Ecto neural progenitor cell (in vitro differentiated cells): ENCODE measurements around the gene KATNIP.

Source experiments
- DNase-seq: peaks from one replicate; pipeline ENCODE4 v3.0.0-alpha.2; 2018; ENCODE audit warnings: low spot score

Gene KATNIP

GRCh38 chr16:27585200-27585599 is 35.3 kb downstream of the KATNIP start:
- DNase-seq, result no peak

DNA sequence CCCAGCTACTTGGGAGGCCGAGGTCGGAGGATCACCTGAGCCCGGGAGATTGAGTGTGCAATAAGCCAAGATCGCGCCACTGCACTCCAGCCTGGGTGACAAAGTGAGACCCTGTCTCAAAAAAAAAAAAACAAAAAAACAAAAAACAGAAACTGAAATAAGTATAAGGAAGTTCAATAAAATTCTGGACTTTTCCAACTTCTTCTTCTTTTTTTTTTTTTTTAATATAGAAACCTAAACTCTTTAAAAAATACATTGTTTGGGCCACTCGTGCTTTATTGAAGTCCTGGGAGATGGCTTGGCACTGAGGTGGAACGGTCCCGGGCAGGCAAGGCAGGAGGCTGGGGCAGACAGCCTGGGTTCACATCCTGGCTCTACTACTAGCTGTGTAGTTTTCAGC is 36.8 kb downstream of the KATNIP start:
- no peak for DNase-seq

GRCh38 chr16:27588057-27588456 is 38.1 kb downstream of the KATNIP start:
- no peak for DNase-seq

- no peak for DNase-seq
Measured at GRCh38 chr16:27591837-27592236, 41.9 kb downstream of the KATNIP start.

- no peak for DNase-seq
Measured at GRCh38 chr16:27595475-27595874, 45.5 kb downstream of the KATNIP start.

DNA sequence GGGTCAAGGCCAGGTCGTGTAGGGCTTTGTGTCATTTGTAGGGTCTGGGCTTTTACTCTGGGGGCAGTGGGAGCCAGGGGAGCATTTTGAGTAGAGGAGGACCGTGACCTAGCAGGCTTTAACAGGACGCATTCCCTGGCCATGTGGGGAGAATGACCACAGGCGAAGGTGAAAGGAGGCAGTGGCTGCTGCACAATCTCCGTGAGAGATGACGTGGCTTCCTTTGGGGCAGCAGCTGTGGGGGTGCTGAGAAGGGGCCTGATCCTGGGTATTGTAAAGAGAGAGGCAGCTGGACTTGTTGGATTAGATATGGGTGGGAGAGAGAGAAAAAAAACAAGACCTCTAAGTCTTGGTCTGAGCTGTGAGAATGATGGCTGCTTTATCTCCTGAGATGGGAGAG is 46.0 kb downstream of the KATNIP start:
- DNase-seq, result no peak

DNA sequence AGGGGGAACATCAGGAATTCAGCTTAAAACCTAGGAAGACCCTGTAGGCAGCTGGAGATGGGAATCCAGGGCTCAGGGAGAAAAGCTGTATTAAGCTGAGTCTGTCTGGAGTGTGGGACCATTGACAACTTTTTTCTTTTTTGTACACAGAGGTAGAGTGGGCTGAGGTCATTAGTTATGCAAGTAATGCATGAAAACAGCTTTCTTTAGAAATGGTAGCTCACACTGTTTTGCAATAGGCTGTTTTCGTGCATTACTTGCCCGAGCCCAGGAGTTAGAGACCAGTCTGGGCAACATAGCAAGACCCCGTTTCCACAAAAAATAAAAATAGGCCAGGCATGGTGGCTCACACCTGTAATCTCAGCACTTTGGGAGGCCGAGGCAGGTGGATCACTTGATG is 46.5 kb downstream of the KATNIP start:
- DNase-seq, result no peak

DNA sequence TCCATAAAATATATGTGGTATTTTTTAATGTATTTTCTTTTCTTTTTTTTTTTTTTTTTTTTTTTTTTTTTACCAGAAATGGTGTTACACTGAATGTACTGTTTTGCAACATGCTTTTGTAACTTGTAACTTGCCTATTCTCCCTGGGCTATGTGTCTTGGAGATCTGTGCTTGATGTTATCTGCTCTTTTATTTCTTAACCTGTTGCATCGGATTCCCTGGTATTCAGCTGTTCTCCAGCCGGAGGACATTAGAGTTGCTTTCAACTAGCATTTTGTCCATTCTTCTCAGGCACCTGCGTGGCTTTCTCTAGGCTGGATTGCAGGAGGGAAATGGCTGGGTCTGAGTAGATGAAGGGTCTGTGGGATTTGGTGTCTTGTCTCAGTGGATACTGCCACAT is 47.4 kb downstream of the KATNIP start:
- DNase-seq, result no peak

GRCh38 chr16:27598220-27598619 is 48.3 kb downstream of the KATNIP start:
- DNase-seq, result no peak

GRCh38 chr16:27598931-27599565 is 49.1 kb downstream of the KATNIP start:
- no peak for DNase-seq

- no peak for DNase-seq
Measured at GRCh38 chr16:27599606-27600005, 49.7 kb downstream of the KATNIP start.
